K562 (cell line): ENCODE data around the gene PRKAR2B. TPM values are rescaled to one million over a fixed set of nuclear protein-coding genes. Genes with fewer than 3 reads are reported as not detected.

Experiments used
- C11orf30 ChIP-seq: fragments of 450-650 bp; IDR thresholded peaks from 2 replicates; pipeline ENCODE4 v1.6.1; 2016; ENCODE audit warnings: low read depth, mild to moderate bottlenecking
- CBX5 ChIP-seq: IDR thresholded peaks from 2 replicates; pipeline ENCODE4 v1.6.1; 2014; ENCODE audit warnings: low read depth, borderline replicate concordance
- FUS ChIP-seq: fragments of 200-400 bp; formaldehyde crosslinking; optimal IDR thresholded peaks from 2 replicates; pipeline ENCODE3; 2017; ENCODE audit warnings: low read depth, low read length
- NCOA2 ChIP-seq, 2 experiments: fragments of 450-650 bp; IDR thresholded peaks; 2 replicates each; pipeline ENCODE4 v1.6.1; 2018; ENCODE audit warnings: mild to moderate bottlenecking in 2 of 2, moderate library complexity in 1 of 2; ENCODE audit not compliant: partially characterized antibody in 2 of 2
- NR4A1 ChIP-seq, 2 experiments: fragments of 250-450 bp in 1 of 2; fragments of 450-650 bp in 1 of 2; sonication (Bioruptor Pico) in 1 of 2; IDR thresholded peaks; 2 replicates each; pipeline versions ENCODE4 v1.4.0 to v1.6.1; 2016 to 2020; ENCODE audit warnings: mild to moderate bottlenecking in 2 of 2, missing compliant biosample characterization in 1 of 2, missing genetic modification characterization in 1 of 2, moderate library complexity in 1 of 2
- RB1 ChIP-seq: fragments of 450-650 bp; IDR thresholded peaks from 2 replicates; pipeline ENCODE4 v1.6.1; 2017; ENCODE audit warnings: low read depth, mild to moderate bottlenecking
- ZFX ChIP-seq: sonication (generic); formaldehyde crosslinking; IDR thresholded peaks from 2 replicates; pipeline ENCODE4 v1.8.0; 2022; ENCODE audit warnings: mild to moderate bottlenecking, missing genetic modification reagents, moderate library complexity
- polyA plus RNA-seq, 8 experiments: library from polyadenylated mRNA; depleted of rRNA in 4 of 8; stranded (reverse) in 5 of 8; unstranded in 3 of 8; fragments of >200 nt; fragmentation: Nextera tagmentation in 2 of 8; fragmentation: Illumina TruSeq in 1 of 8; extraction: Ambion mirVana in 2 of 8; extraction: Trizol in 1 of 8; gene quantifications; 2 replicates each; pipeline versions ENCODE4 v1.2.1 to v1.2.3, GENCODE V29; 2011 to 2014; ENCODE audit warnings: inconsistent platforms in 1 of 8, missing spikeins in 1 of 8
- total RNA-seq, 7 experiments: library from RNA; depleted of rRNA in 6 of 7; stranded (reverse); fragments of >200 nt in 6 of 7; fragmentation: Illumina TruSeq in 2 of 7; extraction: Trizol in 2 of 7; gene quantifications; 2 replicates each; pipeline versions ENCODE4 v1.2.1 to v1.2.3, GENCODE V29; 2011 to 2021; ENCODE audit warnings: low replicate concordance in 1 of 7
- TF ChIP-seq, protein P1 (sequence below): sonication (generic); formaldehyde crosslinking; IDR thresholded peaks from 2 replicates; pipeline ENCODE4 v1.8.1; 2023; ENCODE audit warnings: mild to moderate bottlenecking, missing genetic modification reagents
- TF ChIP-seq, protein P2 (sequence below): fragments of 450-650 bp; IDR thresholded peaks from 2 replicates; pipeline ENCODE4 v1.6.1; 2016; ENCODE audit warnings: antibody characterized with exemption
- TF ChIP-seq, protein P3 (sequence below): sonication (generic); formaldehyde crosslinking; IDR thresholded peaks from 2 replicates; pipeline ENCODE4 v1.8.0; 2022; ENCODE audit warnings: missing genetic modification reagents, mild to moderate bottlenecking, moderate library complexity, borderline replicate concordance
- TF ChIP-seq, protein P4 (sequence below), 2 experiments: fragments of 450-650 bp; conservative IDR thresholded peaks; 2 replicates each; pipeline ENCODE4 v1.6.1; 2017; ENCODE audit warnings: mild to moderate bottlenecking in 2 of 2, moderate library complexity in 2 of 2

Gene PRKAR2B
- total and polyA plus RNA-seq, 9 of the 15 experiments (the other 6 are each of a cell fraction or from before 2014, with no cell fraction given) = 59.0 to 173 (median 129) TPM

DNA sequence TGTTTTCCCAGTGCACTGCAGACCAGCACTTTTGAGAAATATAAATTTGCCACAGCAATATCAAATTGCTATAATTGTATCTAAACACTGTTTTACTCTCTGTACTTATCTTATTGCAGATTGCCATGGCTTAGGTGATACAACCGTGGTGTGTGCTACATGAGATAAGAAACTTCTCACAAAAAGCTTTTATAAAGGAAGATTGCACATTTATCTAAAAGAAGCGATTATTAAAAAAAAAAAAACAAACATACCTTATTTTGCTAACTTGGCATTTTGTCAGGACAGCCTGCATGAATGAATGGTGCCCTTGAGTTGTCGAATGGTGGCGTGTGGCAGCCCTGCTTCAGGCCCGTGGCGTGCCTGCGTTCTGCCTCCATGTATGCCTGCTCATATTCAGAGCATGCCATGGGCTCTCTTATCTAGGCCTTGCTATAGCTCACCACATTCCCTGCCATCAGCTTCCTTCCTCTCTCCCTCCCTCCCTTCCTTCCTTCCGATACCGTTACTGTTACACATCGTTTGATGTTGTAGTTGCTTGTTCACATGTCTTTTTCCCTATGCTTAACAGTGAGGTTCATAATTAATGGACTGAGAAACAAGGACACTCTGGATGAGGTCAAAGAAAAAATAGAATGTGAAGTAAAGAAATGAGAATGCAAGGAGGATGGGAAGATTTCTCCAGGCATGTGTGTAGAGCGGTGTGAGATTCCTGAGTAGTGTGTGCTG is 34.9 kb downstream of the PRKAR2B start (continued):
- TF ChIP-seq, protein P1, sequence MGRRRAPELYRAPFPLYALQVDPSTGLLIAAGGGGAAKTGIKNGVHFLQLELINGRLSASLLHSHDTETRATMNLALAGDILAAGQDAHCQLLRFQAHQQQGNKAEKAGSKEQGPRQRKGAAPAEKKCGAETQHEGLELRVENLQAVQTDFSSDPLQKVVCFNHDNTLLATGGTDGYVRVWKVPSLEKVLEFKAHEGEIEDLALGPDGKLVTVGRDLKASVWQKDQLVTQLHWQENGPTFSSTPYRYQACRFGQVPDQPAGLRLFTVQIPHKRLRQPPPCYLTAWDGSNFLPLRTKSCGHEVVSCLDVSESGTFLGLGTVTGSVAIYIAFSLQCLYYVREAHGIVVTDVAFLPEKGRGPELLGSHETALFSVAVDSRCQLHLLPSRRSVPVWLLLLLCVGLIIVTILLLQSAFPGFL (CRISPR knock-in tag) = no peak
- TF ChIP-seq, protein P2, sequence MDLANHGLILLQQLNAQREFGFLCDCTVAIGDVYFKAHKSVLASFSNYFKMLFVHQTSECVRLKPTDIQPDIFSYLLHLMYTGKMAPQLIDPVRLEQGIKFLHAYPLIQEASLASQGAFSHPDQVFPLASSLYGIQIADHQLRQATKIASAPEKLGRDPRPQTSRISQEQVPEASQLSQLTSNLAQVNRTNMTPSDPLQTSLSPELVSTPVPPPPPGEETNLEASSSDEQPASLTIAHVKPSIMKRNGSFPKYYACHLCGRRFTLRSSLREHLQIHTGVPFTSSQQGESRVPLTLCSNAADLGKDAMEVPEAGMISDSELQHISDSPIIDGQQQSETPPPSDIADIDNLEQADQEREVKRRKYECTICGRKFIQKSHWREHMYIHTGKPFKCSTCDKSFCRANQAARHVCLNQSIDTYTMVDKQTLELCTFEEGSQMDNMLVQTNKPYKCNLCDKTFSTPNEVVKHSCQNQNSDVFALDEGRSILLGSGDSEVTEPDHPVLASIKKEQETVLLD = peak; percentile 86
- TF ChIP-seq RB1 = no peak
- TF ChIP-seq FUS = no peak
- TF ChIP-seq C11orf30 = peak; percentile 97
- TF ChIP-seq, protein P3, sequence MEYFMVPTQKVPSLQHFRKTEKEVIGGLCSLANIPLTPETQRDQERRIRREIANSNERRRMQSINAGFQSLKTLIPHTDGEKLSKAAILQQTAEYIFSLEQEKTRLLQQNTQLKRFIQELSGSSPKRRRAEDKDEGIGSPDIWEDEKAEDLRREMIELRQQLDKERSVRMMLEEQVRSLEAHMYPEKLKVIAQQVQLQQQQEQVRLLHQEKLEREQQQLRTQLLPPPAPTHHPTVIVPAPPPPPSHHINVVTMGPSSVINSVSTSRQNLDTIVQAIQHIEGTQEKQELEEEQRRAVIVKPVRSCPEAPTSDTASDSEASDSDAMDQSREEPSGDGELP (CRISPR knock-in tag) = no peak
- TF ChIP-seq ZFX (CRISPR knock-in tag) = peak; percentile 61
- no peak for TF ChIP-seq CBX5
- TF ChIP-seq, protein P4, sequence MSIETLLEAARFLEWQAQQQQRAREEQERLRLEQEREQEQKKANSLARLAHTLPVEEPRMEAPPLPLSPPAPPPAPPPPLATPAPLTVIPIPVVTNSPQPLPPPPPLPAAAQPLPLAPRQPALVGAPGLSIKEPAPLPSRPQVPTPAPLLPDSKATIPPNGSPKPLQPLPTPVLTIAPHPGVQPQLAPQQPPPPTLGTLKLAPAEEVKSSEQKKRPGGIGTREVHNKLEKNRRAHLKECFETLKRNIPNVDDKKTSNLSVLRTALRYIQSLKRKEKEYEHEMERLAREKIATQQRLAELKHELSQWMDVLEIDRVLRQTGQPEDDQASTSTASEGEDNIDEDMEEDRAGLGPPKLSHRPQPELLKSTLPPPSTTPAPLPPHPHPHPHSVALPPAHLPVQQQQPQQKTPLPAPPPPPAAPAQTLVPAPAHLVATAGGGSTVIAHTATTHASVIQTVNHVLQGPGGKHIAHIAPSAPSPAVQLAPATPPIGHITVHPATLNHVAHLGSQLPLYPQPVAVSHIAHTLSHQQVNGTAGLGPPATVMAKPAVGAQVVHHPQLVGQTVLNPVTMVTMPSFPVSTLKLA (conservative IDR thresholded peaks at IDR 0.05) = 0 out of 4 replicates have a peak, but pooled peaks have one; percentile 13 to 60
- TF ChIP-seq NR4A1 (CRISPR knock-in tag; IDR thresholded peaks at IDR 0.05) = no peak
- TF ChIP-seq NR4A1 (tag; IDR thresholded peaks at IDR 0.05) = no peak
- TF ChIP-seq NCOA2 (IDR thresholded peaks at IDR 0.05; ENCODE audit: partially characterized antibody in 2 of 2) = peak in 1 of 2 experiments; percentile 51
